Measurements from ENCODE around the gene BUD13. TPM values are rescaled to one million over a fixed set of nuclear protein-coding genes. Genes with fewer than 3 reads are reported as not detected.

The BUD13 gene
- total and polyA plus RNA-seq, 10 of the 15 experiments (the other 5 are each of a cell fraction or from before 2014, with no cell fraction given), result 10.9 to 36.5 (median 24.7) TPM

DNA sequence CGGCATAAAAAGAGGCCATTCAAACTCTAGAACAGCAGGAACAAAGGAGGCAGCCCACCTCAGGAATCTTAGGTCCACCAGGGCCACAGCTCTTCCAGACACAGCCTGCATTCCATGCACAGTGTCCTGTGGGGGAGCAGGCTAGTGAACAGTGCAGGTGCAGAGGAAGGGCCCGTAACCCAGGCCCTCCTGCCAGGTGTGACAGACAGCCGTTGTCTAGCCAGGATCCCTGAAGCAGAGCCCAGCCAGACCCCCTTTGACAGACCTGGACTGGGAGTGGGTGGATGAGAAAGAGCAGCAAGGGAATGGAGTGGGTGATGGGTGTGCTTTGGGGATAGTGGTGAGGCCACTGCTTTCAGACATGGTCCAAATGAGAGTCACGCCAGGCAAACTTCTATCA lies 16.2 kb upstream of the BUD13 start:
- Histone ChIP-seq H3K27ac (ENCODE audit: control insufficient read depth, insufficient read depth) (no peak overlapping the region), H3K4me2 (ENCODE audit: control insufficient read depth, insufficient read depth) (no peak overlapping the region), H3K27me3 (replicated peaks in 1 of 2; ENCODE audit: control insufficient read depth in 2 of 2, insufficient read depth in 2 of 2, low read length in 1 of 2) (no peaks in the 10 kb centered on the region), H4K20me1 (ENCODE audit: control insufficient read depth, insufficient read depth) (no peaks in the 10 kb centered on the region), H3K36me3 (ENCODE audit: control insufficient read depth in 2 of 2, insufficient read depth in 2 of 2, low read length in 1 of 2) (peaks cover 9 to 18% of the 10 kb centered on the region in 2 experiments), H3K79me2 (ENCODE audit: control insufficient read depth, insufficient read depth, low read length) (peaks cover 20% of the 10 kb centered on the region), H3K9ac (ENCODE audit: control insufficient read depth, insufficient read depth, low read length) (no peak overlapping the region), H3K4me1 (ENCODE audit: control insufficient read depth, insufficient read depth, low read length) (peaks cover 14% of the 10 kb centered on the region), H2AFZ (ENCODE audit: control insufficient read depth, low read depth, low read length) (no peak overlapping the region), H3K9me3 (replicated peaks; ENCODE audit: control insufficient read depth, insufficient read depth, low read length) (no peaks in the 10 kb centered on the region), H3K4me3 (no peak overlapping the region)
- ChIA-PET SMC1A (ENCODE audit: uncharacterized antibody, unreplicated experiment) (interaction anchor here (1.3 to 7.5 kb wide), 3 partner anchors 47 to 315 kb away, joined by 3 to 46 read pairs (median 3); no protein-coding TSS in a partner anchor), RAD21 (ENCODE audit: unreplicated experiment) (interaction anchor here (1.2 to 3.3 kb wide), 2 partner anchors 47 to 356 kb away, joined by 3 to 20 read pairs; partner anchors contain the start of gene PAFAH1B2), POLR2A (interaction anchor here (1.0 to 1.4 kb wide), 2 partner anchors 9 to 34 kb away, joined by 3 read pairs; no protein-coding TSS in a partner anchor), CTCF (interaction anchor here (0.7 to 10.9 kb wide), 7 partner anchors 11 to 437 kb away, joined by 3 to 183 read pairs (median 4); partner anchors contain the start of genes APOA1 and SIDT2)
- ATAC-seq (no peak), DNase-seq (ENCODE audit: low read depth, low spot score) (no peak), FAIRE-seq (no peak)
- 57% methylated on average over 4 of the region's 4 CpGs for WGBS (ENCODE audit: insufficient coverage, insufficient replicate concordance, low lambda C conversion rate, missing lambda C conversion rate)
- BruUV-seq (replicated peaks), result no TSS peak
- in situ Hi-C loops (cut with MboI) (loop anchor here (5.0 kb wide), 1 partner anchor 313 kb away; no protein-coding TSS in a partner anchor), intact Hi-C loops (cut with micrococcal nuclease; ENCODE audit: unreplicated experiment) (no loop called here)
- TF ChIP-seq RB1 (IDR thresholded peaks at IDR 0.05; ENCODE audit: borderline replicate concordance) (no peak), MYB (IDR thresholded peaks at IDR 0.05; ENCODE audit: borderline replicate concordance, low read depth, low read length) (no peak), NFIC (IDR thresholded peaks at IDR 0.05; ENCODE audit: low read depth, low read length) (no peak), IRF4 (IDR thresholded peaks at IDR 0.05; ENCODE audit: low read depth, low read length) (no peak), CREM (IDR thresholded peaks at IDR 0.05; ENCODE audit: low read depth) (no peak), PAX5 (IDR thresholded peaks at IDR 0.05; ENCODE audit: borderline replicate concordance, low read depth, low read length) (no peak)

GRCh38 chr11:116788534-116788933 lies 15.7 kb upstream of the BUD13 start:
- intact Hi-C loops (cut with micrococcal nuclease; ENCODE audit: unreplicated experiment), result no loop called here

More at GRCh38 chr11:116788534-116788933, 15.7 kb upstream of the BUD13 start:
- Histone ChIP-seq H2AFZ (ENCODE audit: control insufficient read depth, low read depth, low read length) (peak overlapping the region; percentile 99), H4K20me1 (ENCODE audit: control insufficient read depth, insufficient read depth) (no peaks in the 10 kb centered on the region), H3K4me1 (ENCODE audit: control insufficient read depth, insufficient read depth, low read length) (peaks cover 14% of the 10 kb centered on the region), H3K9me3 (replicated peaks; ENCODE audit: control insufficient read depth, insufficient read depth, low read length) (no peaks in the 10 kb centered on the region), H3K4me3 (peak overlapping the region; percentile 96), H3K27me3 (replicated peaks in 1 of 2; ENCODE audit: control insufficient read depth in 2 of 2, insufficient read depth in 2 of 2, low read length in 1 of 2) (no peaks in the 10 kb centered on the region), H3K9ac (ENCODE audit: control insufficient read depth, insufficient read depth, low read length) (peak overlapping the region; percentile 92), H3K36me3 (ENCODE audit: control insufficient read depth in 2 of 2, insufficient read depth in 2 of 2, low read length in 1 of 2) (peaks cover 9 to 22% of the 10 kb centered on the region in 2 experiments), H3K79me2 (ENCODE audit: control insufficient read depth, insufficient read depth, low read length) (peaks cover 20% of the 10 kb centered on the region), H3K4me2 (ENCODE audit: control insufficient read depth, insufficient read depth) (peak overlapping the region; percentile 99), H3K27ac (ENCODE audit: control insufficient read depth, insufficient read depth) (no peak overlapping the region)
- 23% methylated on average over 4 of the region's 4 CpGs for WGBS (ENCODE audit: insufficient coverage, insufficient replicate concordance, low lambda C conversion rate, missing lambda C conversion rate)
- CTCF ChIA-PET, result interaction anchor here (0.6 to 10.9 kb wide), 5 partner anchors 12 to 317 kb away, joined by 4 to 183 read pairs (median 4); partner anchors contain the start of gene APOA1
- ATAC-seq, result no peak
- SMC1A ChIA-PET (ENCODE audit: uncharacterized antibody, unreplicated experiment), result interaction anchor here (0.9 to 7.5 kb wide), 6 partner anchors 48 to 392 kb away, joined by 3 to 46 read pairs (median 3); partner anchors contain the start of gene SIK3
- POLR2A ChIA-PET, result interaction anchor here (1.0 to 3.4 kb wide), 7 partner anchors 10 to 307 kb away, joined by 3 to 28 read pairs (median 3); partner anchors contain the start of gene BUD13
- in situ Hi-C loops (cut with MboI), result loop anchor here (5.0 kb wide), 1 partner anchor 314 kb away; no protein-coding TSS in a partner anchor
- RAD21 ChIA-PET (ENCODE audit: unreplicated experiment), result interaction anchor here (1.2 to 3.3 kb wide), 3 partner anchors 47 to 356 kb away, joined by 3 to 20 read pairs (median 13); partner anchors contain the start of gene PAFAH1B2
- TF ChIP-seq TAF1 (IDR thresholded peaks at IDR 0.05; ENCODE audit: borderline replicate concordance, low read depth, low read length) (no peak), HDGF (IDR thresholded peaks at IDR 0.05) (0 out of 2 replicates have a peak, but pooled peaks have one; percentile 3)
- DNase-seq (ENCODE audit: low read depth, low spot score), result no peak
- BruUV-seq (replicated peaks), result no TSS peak
- FAIRE-seq, result no peak
